Stimulated activated CD8-positive, alpha-beta memory T cell treated with anti-CD3 and anti-CD28 coated beads, Interleukin-15, amount 100 ng/mL, for 48 hours (primary cell): ENCODE results near the gene RNU1-2.
"Not testable (repeated sequence)": the region's sequence is repeated elsewhere in the genome, so short reads cannot be mapped to it uniquely, and the experiment has no call there.

Experiments used
- DNase-seq, 2 donors: peaks; one replicate each; pipeline ENCODE4 v3.0.0-alpha.2; 2020; ENCODE audit warnings: low read depth in 2 of 2

Gene RNU1-2

DNA sequence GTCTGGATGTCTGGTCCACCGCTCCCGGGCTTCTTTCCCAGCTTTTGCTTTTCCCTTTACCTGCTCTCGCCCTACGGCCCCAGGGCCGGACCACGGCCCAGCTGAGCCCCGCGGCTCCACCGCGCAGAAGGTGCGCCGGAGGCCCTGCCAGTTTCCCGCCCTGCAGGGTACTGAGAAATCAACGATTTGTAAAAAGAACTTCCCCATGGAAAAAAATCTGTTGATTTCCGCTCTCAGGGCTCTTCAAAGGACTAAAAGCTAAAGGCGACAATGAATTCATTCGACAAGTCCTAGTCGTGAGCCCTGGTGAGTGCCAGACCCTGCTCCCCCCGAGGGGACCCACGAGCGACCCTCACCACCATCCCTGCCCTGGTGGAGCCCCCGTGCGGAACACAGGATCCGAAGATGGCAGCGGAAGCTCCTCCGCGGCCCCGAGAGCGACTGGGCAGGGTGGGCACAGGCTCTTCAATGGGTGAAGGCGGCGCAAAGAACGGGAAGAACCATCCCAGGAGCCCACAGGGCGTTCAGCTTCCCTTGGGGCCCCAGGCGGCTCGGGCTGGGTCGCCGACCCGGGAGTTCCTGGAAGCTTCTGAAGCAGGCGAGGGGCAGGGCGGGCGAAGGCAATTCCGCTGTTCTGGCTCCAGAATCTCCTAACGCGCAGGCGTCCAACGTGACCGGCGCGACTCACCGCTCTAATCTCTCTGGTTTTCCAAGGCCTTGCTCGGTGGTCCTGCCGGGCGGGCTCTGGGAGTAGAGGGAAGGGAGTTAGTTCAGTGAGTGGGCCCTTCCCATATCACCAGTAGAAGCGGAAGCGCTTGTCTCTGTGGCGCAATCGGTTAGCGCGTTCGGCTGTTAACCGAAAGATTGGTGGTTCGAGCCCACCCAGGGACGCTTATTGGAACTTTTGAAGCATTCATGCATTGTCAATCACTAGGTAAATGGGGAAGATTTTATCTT, 6.6 kb upstream of the RNU1-2 start:
- peak; percentile 51 to 54 for DNase-seq

DNA sequence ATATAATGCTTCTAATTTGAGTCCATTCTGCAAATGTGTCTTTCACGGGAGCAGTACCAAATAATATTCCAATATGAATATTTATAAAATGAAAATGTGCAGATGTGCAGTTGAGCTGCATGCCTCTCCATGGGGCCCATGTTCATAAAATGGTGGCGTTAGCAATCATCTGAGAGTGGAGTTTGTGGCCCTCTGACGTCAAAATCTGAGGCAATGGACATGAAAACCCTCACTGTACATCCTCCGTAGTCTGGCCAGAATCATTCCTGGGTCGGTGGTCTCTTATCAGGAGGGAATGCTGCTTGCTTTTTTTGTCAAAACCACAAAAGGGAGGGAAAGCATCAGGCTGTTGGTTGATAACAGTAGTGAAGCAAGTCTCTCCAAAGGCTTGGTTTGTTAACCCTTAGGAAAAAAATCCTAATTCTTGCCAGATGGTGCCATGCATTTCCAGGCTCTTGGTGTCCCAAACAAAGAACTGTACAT, 5.2 kb upstream of the RNU1-2 start:
- not testable (repeated sequence) for DNase-seq

DNA sequence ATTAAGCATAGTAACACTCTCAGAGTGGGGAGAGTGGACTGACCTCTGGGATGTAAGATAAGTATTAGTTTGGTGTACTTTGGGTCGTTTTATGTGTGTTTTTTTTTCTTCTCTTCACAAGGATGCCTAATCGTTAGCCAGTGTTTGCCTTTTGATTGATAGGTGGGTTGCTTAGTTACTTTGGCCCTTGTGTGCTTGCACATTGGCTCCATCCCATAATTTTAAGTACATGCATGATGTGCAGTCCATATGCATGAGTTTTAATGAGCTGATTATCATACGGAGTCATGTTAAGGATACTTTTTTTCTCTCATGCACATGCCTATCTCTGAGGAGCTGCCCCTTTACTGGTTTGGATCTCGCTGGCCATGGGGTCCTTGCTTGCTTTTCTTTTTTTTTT, 4.7 kb upstream of the RNU1-2 start:
- DNase-seq = not testable (repeated sequence)

DNA sequence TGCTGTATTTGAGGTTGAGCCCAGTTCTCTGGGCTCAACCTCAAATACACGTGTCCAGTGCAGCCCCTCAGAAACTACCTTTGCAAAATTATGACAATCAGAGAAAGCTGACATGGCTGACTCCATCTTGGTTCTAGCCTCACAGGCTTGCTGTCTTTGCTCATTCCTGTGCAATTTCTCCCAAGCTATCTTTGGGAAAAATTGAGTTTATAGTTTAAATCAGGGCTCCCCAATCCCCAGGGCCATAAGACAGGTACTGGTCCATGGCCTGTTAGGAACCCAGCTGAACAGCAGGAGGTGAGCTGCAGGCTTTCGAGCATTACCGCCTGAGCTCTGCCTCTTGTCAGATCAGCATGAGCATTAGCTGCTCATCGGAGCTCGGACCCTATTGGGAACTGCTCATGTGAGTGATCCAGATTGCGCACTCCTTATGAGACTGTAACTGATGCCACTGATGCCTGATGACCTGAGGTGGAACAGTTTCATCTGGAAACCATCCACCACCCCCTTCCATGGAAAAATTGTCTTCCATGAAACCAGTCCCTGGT, 2.7 kb upstream of the RNU1-2 start:
- not testable (repeated sequence) for DNase-seq

DNA sequence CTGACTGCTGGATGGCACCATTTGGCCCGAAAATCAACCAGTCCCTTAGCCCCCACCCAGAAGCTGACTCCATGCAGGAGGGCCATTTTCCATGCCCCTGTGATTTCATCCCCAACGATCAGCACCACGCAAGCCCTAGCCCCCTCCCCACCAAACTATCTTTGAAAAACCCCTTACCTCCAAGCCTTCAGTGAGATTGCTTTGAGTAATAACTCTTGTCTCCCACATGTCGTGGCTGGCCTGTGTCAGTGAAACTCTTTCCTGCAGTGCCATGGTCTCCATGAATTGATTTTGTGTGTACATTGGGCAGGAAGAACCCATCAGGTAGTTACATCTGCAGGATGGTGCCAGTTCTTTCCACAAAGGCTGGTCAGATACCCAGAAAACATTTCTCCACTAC, 2.0 kb upstream of the RNU1-2 start:
- DNase-seq = not testable (repeated sequence)

DNA sequence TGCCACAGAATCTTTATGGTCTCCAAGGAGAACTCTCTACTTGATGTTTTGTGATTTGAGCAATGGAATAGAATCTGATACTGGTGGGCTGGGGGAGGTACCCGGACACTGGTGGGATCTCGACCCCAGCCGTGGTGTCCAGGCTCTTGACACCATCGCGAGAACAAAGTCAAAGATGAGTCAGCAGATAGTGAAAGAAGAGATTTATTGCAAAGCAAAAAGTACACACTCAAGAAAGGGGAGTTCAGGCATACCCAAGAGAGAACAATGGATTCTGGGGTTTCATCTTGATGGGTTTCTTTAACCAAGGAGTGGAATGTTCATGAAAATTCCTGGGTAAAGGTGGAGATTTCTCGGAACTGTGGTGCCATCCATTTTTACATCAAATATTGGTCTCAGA, 1.4 kb upstream of the RNU1-2 start:
- DNase-seq = not testable (repeated sequence)

DNA sequence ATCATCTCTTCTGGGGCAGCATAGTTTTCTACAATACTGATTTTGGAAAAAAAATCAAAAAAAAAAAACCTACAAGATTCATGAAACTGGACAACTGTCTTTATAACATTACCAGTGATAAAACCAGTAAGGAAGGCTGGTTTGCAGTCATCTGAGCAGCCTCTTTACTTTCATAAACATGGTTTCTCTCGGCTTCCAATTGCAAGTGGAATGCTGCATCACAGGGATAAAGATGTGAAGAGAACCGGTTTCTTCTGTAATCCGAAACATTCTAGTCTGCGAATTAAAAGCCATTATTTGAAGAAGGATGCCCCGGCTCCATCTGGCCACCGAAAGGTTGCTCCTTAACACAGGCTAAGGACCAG, 565 bp upstream of the RNU1-2 start:
- DNase-seq = not testable (repeated sequence)

DNA sequence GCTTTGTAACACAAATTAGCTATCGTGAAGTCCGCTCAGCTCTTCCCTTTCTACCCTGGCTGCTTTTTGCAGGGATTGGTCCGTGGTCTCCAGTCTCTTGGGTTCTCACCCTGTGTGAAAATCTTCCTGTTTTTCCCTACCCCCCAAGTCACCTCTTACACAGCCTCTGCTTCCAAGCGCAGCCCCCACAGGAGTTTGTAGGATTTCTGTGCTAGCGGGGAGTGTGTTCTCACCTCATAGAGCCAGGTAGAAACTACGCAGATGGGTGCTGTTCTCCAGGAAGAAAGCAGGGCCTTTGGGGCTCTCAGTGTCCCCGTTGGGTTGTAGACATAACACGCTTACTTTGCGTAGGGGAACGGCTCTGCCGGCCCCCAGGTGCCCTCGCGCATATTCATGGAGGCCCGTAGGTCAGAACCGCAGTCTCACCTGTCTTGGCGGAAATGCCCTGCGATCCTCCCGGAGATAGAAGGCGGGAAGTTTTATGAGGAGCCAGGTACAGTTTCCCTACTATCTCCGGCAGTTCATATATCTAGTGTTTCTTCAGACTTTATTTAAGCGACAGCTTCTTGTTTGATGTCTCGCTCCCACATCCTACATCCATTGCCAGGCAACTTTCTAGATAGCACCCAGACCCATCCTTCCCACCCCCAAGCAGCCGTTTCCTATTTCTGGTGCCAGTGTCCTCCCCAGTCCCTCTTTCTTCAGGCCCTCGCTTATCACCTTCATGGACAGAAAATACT, 706 bp downstream of the RNU1-2 start:
- peak; percentile 52 to 72 for DNase-seq

DNA sequence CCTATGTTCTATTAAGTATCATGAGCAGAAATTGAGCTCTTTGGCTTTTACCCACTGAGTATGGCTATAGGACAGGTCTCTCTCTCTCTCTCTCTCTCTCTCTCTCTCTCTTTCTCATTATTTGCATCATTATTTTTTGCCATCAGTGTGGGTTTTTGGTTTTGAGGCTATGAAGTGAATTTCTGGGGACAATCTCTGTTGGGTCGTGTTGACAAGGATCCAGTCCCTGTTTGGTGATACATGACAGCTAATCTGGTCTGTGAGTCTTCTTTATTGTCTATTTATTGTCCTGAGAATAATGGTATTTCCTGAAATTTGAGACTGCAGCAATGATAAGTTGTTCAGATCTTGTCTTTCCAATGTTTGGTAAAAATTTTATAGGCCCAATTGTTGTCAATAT, 1.9 kb downstream of the RNU1-2 start:
- not testable (repeated sequence) for DNase-seq

DNA sequence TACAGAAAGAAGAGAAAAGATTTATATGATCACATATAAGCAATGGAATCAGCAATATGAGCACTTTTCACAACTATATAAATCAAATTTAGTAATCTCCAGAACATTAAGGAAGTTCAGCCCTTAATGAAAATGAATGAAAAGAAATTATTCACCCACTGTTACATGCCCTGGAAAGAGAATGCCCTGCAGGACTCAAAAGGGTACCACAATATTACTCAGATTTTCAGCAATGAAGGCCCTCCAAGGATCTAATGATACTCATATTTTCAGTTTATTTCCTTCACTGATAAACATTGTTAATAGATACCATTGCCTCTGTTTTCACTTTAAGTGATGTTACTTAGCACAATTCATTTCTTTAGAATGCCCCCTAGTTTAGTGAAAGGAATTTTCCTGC, 2.5 kb downstream of the RNU1-2 start:
- DNase-seq = not testable (repeated sequence)

DNA sequence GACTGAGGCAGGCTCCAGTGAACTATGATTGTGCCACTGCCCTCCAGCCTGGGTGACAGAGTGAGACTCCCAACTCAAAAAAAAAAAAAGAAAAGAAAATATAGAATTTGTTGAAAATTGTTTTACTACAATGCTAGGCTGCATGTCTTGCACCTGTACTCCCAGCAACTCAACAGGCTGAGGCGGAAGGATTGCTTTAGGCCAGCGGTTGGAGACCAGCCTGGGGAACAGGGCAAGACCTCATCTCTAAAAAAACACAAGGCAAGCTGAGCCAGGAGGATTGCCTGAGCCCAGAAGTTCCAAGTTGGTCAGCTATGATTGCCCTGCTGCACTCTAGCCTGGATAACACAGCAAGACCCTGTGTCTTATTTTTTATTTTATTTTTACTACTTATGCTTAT, 3.2 kb downstream of the RNU1-2 start:
- DNase-seq = not testable (repeated sequence)

DNA sequence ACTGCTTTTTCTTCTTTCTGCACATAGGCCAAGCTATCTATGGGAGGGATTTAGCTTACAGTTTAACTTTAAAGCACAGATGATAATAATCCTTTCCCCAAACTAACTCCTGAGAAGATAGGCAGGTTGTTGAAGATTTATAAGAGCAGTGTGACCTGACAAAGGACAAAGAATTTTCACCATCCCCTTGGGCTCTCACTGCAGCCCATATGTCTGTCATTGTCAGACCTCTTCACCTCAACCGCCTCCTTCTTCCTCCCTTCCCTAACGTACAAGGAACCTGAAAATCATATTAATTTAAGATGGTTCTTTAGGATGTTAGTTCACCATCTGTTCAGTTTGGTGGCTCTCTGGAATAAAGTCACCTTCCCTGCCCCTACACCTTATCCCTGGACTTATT, 5.0 kb downstream of the RNU1-2 start:
- no peak for DNase-seq

DNA sequence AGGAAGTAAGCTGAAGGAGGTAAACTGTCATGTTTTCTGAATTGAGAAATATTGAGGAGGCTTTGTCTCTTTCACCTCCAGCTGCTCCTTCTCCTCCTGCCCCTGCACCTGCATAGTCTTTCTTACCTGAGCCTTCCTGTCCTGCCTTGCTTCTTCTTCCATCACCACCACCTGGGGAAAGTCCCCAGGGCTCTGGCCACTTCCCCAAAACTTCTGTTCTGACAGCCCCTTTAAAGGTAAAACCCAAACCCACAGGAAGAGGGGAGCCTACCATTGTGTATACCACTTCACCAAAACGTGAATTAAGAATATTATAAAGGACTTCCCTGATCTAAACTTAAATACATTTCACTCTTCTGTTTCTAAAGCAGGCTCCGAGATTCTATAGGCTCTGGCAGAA, 5.6 kb downstream of the RNU1-2 start:
- DNase-seq = not testable (repeated sequence)

DNA sequence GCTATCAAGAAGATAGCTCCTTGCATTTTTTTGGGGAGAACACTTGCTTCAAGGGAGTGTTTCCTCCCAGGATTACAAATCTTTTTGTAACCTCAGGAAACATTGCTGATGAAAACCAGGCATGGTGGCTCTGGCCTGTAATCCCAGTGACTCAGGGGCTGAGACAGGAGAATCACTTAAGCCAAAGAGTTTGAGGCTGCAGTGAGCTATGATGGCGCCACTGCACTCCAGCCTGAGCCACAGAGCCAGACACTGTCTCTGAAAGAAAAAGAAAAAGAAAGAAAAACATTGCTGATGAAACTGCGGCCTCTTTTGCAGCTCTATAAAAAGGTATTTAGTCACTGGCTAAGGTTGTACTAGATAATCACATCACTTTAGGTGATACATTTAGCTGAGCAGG, 7.3 kb downstream of the RNU1-2 start:
- no peak for DNase-seq

DNA sequence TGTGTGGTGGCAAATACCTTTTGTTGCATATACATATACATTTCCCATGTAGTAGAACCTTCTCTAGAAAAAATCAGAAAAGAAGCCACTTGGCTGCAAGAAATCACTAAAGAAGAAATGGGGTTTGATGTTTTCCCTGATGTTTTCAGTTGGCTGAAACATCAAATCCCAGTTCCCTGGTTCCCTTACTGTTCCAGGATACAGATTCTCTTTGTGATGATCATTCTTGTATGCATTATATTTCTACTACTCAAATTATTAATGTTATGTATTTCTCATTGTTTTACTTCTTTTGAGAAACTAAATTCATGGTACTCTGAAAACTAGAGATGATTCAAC, 7.6 kb downstream of the RNU1-2 start:
- DNase-seq = no peak

DNA sequence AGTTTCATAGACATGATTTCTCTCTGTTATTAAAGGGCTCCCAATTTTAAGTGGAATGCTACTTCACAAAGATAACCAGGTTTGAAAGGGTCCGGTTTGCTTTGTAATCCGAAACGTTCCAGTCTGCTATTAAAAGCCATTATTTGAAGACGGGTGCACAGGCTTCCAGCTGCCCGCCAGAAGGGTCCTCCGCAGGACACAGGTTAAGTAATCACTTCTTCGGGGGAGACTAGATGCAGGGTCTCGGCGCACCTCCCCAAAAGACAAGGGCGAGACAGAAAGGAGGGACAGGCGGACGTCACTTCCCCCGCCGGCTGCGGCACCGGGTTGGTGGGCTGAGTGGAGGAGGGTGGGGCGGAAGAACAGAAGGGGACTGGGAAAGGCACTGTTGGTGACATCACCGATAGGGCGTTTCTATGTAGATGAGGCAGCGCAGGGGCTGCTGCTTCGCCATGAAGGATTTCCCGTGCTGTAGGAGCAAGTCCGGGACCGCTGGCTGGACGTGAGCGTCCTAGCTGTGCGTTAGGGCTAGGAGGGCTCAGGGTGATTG, 8.9 kb downstream of the RNU1-2 start:
- peak; percentile 97 to 98 for DNase-seq

DNA sequence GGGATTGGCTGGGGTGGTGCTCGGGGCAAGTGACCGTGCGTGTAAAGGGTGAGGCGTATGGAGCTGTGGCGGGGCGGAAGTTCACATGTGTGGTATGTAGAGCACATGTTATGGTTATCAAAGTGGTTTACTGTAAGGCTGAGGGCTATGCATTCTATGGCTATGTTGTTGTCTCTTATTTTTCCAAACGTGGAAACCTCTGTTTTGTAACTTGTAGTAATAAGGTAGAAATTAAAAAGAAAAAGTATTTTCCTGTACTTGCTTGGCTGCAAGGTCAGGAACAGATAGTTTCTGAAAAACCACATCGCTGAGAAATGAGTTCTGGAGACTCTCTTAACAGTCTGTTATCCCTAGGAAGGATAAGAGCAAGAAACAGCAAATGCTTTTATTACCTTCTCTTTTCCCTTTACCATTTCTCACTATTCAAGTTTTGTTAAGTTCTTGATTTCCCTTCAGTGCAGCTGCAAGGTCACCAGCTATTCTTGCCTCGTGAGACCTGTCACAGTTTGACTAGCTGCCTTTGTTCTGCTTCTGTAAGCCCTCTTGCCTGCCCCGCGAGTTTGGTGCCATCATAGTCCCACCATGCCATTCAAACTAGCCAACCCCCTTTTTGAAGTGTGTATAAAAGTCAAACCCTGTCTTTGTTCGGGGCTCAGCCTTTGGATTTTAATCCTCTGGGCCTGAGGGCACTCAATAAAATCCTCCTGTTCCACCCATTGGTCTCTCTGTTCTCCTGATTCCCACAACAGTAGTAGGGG, 9.5 kb downstream of the RNU1-2 start:
- peak; percentile 28 to 46 for DNase-seq

DNA sequence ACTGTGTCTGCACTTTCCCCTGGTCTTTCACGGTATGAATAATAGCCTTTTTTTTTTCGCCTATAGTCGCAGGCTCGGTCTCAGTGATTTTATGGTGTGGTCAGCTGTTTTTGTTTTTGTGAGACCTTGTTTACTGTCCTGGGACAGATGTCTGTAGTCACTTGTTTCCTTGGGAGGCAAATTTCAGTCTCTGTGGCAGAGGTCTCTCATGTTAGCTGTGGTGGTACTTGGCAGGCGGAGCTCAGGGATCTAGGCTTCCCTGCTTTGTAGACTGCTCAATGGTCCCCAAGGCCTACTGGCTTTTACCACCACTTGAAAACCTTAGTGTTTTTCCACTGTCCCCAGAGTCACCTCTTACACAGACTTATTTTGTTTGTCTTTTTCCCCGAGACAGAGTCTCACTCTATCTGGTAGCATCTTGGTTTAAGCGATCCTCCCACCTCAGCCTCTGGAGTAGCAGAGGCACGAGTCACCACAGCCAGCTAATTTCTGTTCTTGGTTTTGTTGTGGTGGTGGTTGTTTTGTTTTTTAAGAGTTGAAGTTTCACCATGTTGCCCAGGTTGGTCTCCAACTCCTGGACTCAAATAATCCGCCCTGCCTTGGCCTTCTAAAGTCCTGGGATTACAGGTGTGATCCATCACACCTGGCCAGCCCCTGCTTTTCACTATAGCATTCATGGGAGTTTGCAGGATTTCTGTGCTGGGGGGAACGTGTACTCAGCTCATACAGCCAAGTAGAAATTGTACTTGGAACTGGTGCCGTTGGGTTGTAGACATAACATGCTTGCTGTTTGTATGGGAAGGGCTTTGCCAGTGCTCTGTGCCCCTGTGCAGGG, 10.3 kb downstream of the RNU1-2 start:
- no peak for DNase-seq

DNA sequence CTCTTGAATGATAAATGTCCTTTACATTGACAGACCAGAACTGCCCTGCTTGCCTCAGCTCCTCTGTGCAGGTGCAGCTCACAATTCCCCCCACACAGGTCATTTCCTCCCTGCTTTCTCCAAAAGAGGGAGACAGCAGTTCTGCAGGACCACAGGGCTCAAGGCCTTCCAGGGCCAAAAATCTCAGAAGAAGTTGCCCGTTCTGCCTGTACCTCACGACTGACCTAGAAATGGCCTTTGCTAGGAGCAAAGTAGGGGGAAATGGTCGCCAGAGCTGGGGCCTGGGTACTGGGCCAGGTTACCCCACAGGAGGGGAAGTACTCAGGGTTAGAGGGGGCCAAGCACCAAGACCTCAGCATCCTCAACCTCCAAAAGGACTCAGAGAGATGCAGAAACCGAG, 11.1 kb downstream of the RNU1-2 start:
- no peak for DNase-seq

DNA sequence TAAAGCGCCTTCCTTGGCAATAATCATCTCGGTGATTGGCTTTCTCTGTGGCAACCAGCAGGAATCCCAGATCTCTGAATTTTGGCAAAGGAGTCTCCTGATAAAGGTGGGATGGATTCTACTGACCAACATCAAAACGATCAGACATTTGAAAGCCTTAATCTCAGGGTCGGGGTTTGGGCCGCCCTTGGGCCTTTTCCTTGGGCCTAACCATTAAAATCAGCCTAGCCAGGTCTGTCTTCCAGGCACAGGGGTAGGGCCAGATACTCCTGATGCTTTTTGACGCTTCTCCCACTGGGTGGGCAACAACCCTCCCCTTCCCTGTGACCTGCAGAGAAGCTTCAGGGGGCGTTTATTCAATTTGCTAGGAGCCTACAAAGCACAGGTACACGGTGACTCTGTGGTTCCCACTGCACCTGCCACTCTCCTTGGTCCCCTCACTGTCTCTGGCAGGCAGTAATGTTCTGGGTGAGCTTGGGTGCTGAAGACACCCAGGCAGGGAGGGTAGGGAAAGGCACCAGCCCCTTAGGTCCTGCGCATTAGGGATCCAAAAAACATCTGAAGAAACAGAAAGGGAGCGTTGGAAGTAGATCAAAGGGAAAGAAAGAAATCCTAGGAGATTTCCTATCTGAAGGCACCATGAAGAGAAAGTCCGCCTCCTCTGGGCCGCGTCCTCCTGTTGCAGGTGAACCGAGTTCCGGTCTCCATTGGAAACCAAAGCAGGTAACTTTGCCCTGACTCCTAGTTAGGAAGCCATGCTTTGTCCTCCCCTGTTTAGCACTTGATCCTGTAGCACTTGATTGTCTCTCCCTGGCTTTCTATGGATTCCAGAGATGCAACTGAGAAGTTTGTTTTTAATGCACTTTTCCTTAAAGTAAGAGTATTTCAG, 12.3 kb downstream of the RNU1-2 start:
- DNase-seq = no peak
